Peyer's patch (tissue), 4 donors: ENCODE results near the gene ACOX1. TPM values are rescaled to one million over a fixed set of nuclear protein-coding genes. Genes with fewer than 3 reads are reported as not detected.

Source experiments
- DNase-seq, 3 donors: peaks; one replicate each; pipeline ENCODE4 v3.0.0-alpha.2; 2017 to 2019
- H3K27ac ChIP-seq, 4 donors: fragments of 200-600 bp; sonication (generic); one replicate each; pipeline ENCODE4 v1.5.1; 2016 to 2019
- H3K27me3 ChIP-seq, 2 donors: fragments of 200-600 bp; sonication (generic); one replicate each; pipeline ENCODE4 v1.5.1; 2019
- H3K36me3 ChIP-seq, 3 donors: fragments of 200-600 bp; sonication (generic); one replicate each; pipeline ENCODE4 v1.5.1; 2016 to 2019
- H3K4me1 ChIP-seq, 4 donors: fragments of 200-600 bp; sonication (generic); one replicate each; pipeline ENCODE4 v1.5.1; 2016 to 2019
- H3K4me3 ChIP-seq, 4 donors: fragments of 200-600 bp; sonication (generic); 1 replicate in 3 of 4; 2 replicates in 1 of 4; pipeline ENCODE4 v1.5.1; 2016 to 2019; ENCODE audit warnings: mild to moderate bottlenecking in 1 of 4
- H3K9me3 ChIP-seq, 4 donors: fragments of 200-600 bp; sonication (generic); one replicate each; pipeline ENCODE4 v1.5.1; 2016 to 2019; ENCODE audit warnings: mild to moderate bottlenecking in 1 of 4
- CTCF ChIP-seq, 6 experiments: fragments of 450-650 bp in 4 of 6; fragments of 200-600 bp in 2 of 6; sonication (generic) in 1 of 6; IDR thresholded peaks; one replicate each; pipeline ENCODE4 v1.5.1; 2017 to 2019; ENCODE audit warnings: antibody characterized with exemption in 6 of 6, mild to moderate bottlenecking in 3 of 6, moderate library complexity in 1 of 6
- POLR2A ChIP-seq, 2 donors: fragments of 450-650 bp; IDR thresholded peaks; one replicate each; pipeline ENCODE4 v1.5.1; 2017; ENCODE audit warnings: antibody characterized with exemption in 2 of 2, mild to moderate bottlenecking in 2 of 2, moderate library complexity in 2 of 2
- total RNA-seq, 4 donors: library from RNA; depleted of rRNA; stranded (reverse); fragments of >200 nt; gene quantifications; one replicate each; pipeline ENCODE4 v1.1.0, GENCODE V29; 2016

Gene ACOX1
- total RNA-seq, 4 donors from 2014 or later = 26.4 to 268 (median 193) TPM

- Histone ChIP-seq H3K9me3 (no peaks in the 10 kb centered on the region), H3K4me3 (no peak overlapping the region), H3K27me3 (no peaks in the 10 kb centered on the region), H3K4me1 (peaks cover 0 to 10% (median 3%) of the 10 kb centered on the region in 4 donors), H3K36me3 (no peaks in the 10 kb centered on the region), H3K27ac (no peak overlapping the region)
- TF ChIP-seq CTCF (IDR thresholded peaks at IDR 0.05) (no peak), POLR2A (IDR thresholded peaks at IDR 0.05) (no peak)
- peak in 1 of 3 donors; percentile 49 for DNase-seq
Observed at GRCh38 chr17:75909051-75909811, 69.7 kb downstream of the ACOX1 start.

GRCh38 chr17:75908201-75908600 is 70.8 kb downstream of the ACOX1 start:
- Histone ChIP-seq H3K4me3 (no peak overlapping the region), H3K27me3 (no peaks in the 10 kb centered on the region), H3K36me3 (no peaks in the 10 kb centered on the region), H3K9me3 (no peaks in the 10 kb centered on the region), H3K27ac (no peak overlapping the region), H3K4me1 (peaks cover 0 to 18% (median 8%) of the 10 kb centered on the region in 4 donors)
- no peak for DNase-seq
- TF ChIP-seq CTCF (IDR thresholded peaks at IDR 0.05) (no peak), POLR2A (IDR thresholded peaks at IDR 0.05) (no peak)

- peak overlapping the region in 1 of 4 donors; percentile 14 for H3K27ac ChIP-seq
- H3K9me3 ChIP-seq = no peaks in the 10 kb centered on the region
- H3K4me3 ChIP-seq = no peak overlapping the region
- H3K27me3 ChIP-seq = no peaks in the 10 kb centered on the region
- TF ChIP-seq CTCF (IDR thresholded peaks at IDR 0.05) = no peak
- no peak for TF ChIP-seq POLR2A (IDR thresholded peaks at IDR 0.05)
- peaks cover 0 to 19% (median 0%) of the 10 kb centered on the region in 3 donors for H3K36me3 ChIP-seq
- DNase-seq = peak in 1 of 3 donors; percentile 46
- peaks cover 0 to 18% (median 8%) of the 10 kb centered on the region in 4 donors for H3K4me1 ChIP-seq
Observed at GRCh38 chr17:75906143-75906884, 72.7 kb downstream of the ACOX1 start.

GRCh38 chr17:75904749-75905521 is 74.0 kb downstream of the ACOX1 start, which contains the start of gene MRPL38:
MRPL38 (minus strand) TSS chr17:75904884; CDS start chr17:75904875, 9 bp downstream.
- Histone ChIP-seq H3K36me3 (peaks cover 0 to 33% (median 0%) of the 10 kb centered on the region in 3 donors), H3K27ac (peak within 1 kb of the TSS; percentile 79 to 93 (median 89)), H3K4me3 (peak within 1 kb of the TSS; percentile 70 to 93 (median 89)), H3K9me3 (no peaks in the 10 kb centered on the region), H3K27me3 (no peaks in the 10 kb centered on the region), H3K4me1 (peaks cover 0 to 16% (median 8%) of the 10 kb centered on the region in 4 donors)
- TF ChIP-seq POLR2A (IDR thresholded peaks at IDR 0.05) (peak in 1 of 2 donors; percentile 76), CTCF (IDR thresholded peaks at IDR 0.05) (peak; percentile 98 to 100 (median 99))
- DNase-seq = peak; percentile 96 to 98 (median 97)

- H3K27me3 ChIP-seq = no peaks in the 10 kb centered on the region
- H3K9me3 ChIP-seq = no peaks in the 10 kb centered on the region
- TF ChIP-seq CTCF (IDR thresholded peaks at IDR 0.05) (no peak), POLR2A (IDR thresholded peaks at IDR 0.05) (no peak)
- no peak overlapping the region for H3K4me3 ChIP-seq
- H3K27ac ChIP-seq = no peak overlapping the region
- peaks cover 0 to 55% (median 0%) of the 10 kb centered on the region in 3 donors for H3K36me3 ChIP-seq
- DNase-seq = no peak
- peaks cover 0 to 18% (median 8%) of the 10 kb centered on the region in 4 donors for H3K4me1 ChIP-seq
Observed at GRCh38 chr17:75902406-75902805, 76.6 kb downstream of the ACOX1 start.
